Panc1 (cell line): ENCODE results near the gene KCNMB1. TPM values are rescaled to one million over a fixed set of nuclear protein-coding genes. Genes with fewer than 3 reads are reported as not detected.

Source experiments
- ATAC-seq: fragments of 200-7000 bp; cut with Tn5 transposase; 2 replicates; pipeline ENCODE4 v1.9.1; 2020; ENCODE audit warnings: mild to moderate bottlenecking, moderate library complexity
- BruUV-seq: library from RNA; stranded (reverse); fragments of 400-500 nt; replicated peaks from 2 replicates; lab custom pipeline; 2021; lab: Mats Ljungman, UMichigan
- CTCF ChIA-PET: fragments of 300-600 bp; sonication (Branson Sonifier 250); formaldehyde crosslinking; loops from one replicate; lab custom pipeline; 2022; ENCODE audit warnings: antibody characterized with exemption; lab: Charles Lee
- POLR2A ChIA-PET: fragments of 300-600 bp; sonication (Branson Sonifier 250); formaldehyde crosslinking; loops from one replicate; lab custom pipeline; 2022; ENCODE audit warnings: antibody characterized with exemption; lab: Charles Lee
- DNase-seq: peaks from one replicate; pipeline ENCODE4 v3.0.0-alpha.2; 2010; ENCODE audit warnings: low read depth, low spot score
- H3K27ac ChIP-seq: 2 replicates; pipeline ENCODE4 v1.5.1; 2011; ENCODE audit warnings: mild to moderate bottlenecking, low read length, inconsistent platforms
- H3K27me3 ChIP-seq: fragments of 200-500 bp; sonication (Bioruptor generic); 2 replicates; pipeline ENCODE4 v1.6.0; 2014; ENCODE audit warnings: low read length, inconsistent platforms; ENCODE audit not compliant: control insufficient read depth, insufficient read depth
- H3K36me3 ChIP-seq: fragments of 200-500 bp; sonication (Bioruptor generic); 2 replicates; pipeline ENCODE4 v1.5.1; 2014; ENCODE audit warnings: inconsistent platforms, mild to moderate bottlenecking, low read length, moderate library complexity; ENCODE audit not compliant: control insufficient read depth, insufficient read depth
- H3K4me1 ChIP-seq: 2 replicates; pipeline ENCODE4 v1.5.1; 2011; ENCODE audit warnings: inconsistent platforms, mild to moderate bottlenecking, low read length, moderate library complexity; ENCODE audit not compliant: control insufficient read depth, insufficient read depth
- H3K4me3 ChIP-seq, 2 experiments: 2 replicates each; pipeline ENCODE4 v1.5.1; 2011 to 2012; ENCODE audit warnings: low read depth in 2 of 2, low read length in 2 of 2, mild to moderate bottlenecking in 2 of 2, inconsistent platforms in 1 of 2, moderate library complexity in 1 of 2
- H3K9me3 ChIP-seq: fragments of 200-500 bp; sonication (Bioruptor generic); 2 replicates; pipeline ENCODE4 v1.5.1; 2014; ENCODE audit warnings: low read depth, mild to moderate bottlenecking, inconsistent platforms, low read length, moderate library complexity; ENCODE audit not compliant: control insufficient read depth, insufficient read depth
- POLR2AphosphoS5 ChIP-seq: IDR thresholded peaks from 2 replicates; pipeline ENCODE4 v1.6.1; 2012; ENCODE audit warnings: mild to moderate bottlenecking, low read depth, low read length, moderate library complexity
- SIN3A ChIP-seq: IDR thresholded peaks from 2 replicates; pipeline ENCODE4 v1.6.1; 2012; ENCODE audit warnings: low read depth, mild to moderate bottlenecking, low read length, moderate library complexity, borderline replicate concordance; ENCODE audit not compliant: insufficient read depth
- TCF7L2 ChIP-seq: IDR thresholded peaks from 2 replicates; pipeline ENCODE4 v1.6.1; 2011; ENCODE audit warnings: mild to moderate bottlenecking, low read depth, low read length, inconsistent platforms
- in situ Hi-C: cut with HindIII; loops from 2 replicates; pipeline ENCODE4 v1.10.0; 2016; ENCODE audit warnings: low sequenced_read_pairs, low pct_unique_long_range_greater_than_20kb
- intact Hi-C: fragments of 100-400 bp; cut with micrococcal nuclease; formaldehyde crosslinking; loops from one replicate; pipeline ENCODE4 v1.10.0; 2022; ENCODE audit not compliant: unreplicated experiment
- total RNA-seq: library from RNA; stranded (reverse); gene quantifications from one replicate; pipeline ENCODE4 v1.2.1, GENCODE V29; 2021; ENCODE audit not compliant: unreplicated experiment
- TF ChIP-seq, protein P1 (sequence below): fragments of 450-650 bp; IDR thresholded peaks from 2 replicates; pipeline ENCODE4 v1.5.1; 2017; ENCODE audit warnings: mild to moderate bottlenecking
- TF ChIP-seq, protein P2 (sequence below), 2 experiments: IDR thresholded peaks; 2 replicates each; pipeline ENCODE4 v1.6.1; 2011 to 2012; ENCODE audit warnings: low read depth in 2 of 2, control low read depth in 1 of 2, low read length in 1 of 2, mild to moderate bottlenecking in 1 of 2, moderate library complexity in 1 of 2; ENCODE audit not compliant: insufficient read depth in 1 of 2

KCNMB1 gene
- total RNA-seq, 1 experiment from 2014 or later = not detected

DNA sequence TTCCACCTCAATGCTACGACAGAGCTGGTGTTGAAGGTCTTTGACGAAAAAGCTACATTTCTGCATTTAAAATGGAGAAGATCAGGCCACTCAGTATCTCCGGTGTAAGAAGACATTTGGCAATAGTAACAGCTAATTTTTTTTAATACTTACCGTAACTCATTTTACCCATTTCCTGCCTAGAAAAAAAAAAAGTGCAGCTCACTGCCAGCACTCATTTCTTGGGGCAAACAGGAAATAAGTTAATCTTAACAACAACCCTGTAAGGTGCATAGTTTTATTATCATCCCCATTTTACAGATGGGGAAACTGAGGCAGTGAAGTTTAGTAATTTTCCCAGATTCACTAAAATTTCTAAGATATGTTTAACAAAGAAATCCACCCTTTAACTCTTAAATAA, 27.4 kb upstream of the KCNMB1 start:
- ATAC-seq (no peak), DNase-seq (no peak)
- ChIA-PET POLR2A (no interaction called here), CTCF (no interaction called here)
- H3K4me3 ChIP-seq = no peak overlapping the region
- H3K27me3 ChIP-seq = no peaks in the 10 kb centered on the region; the same call in 1 of the 2 replicates
- TF ChIP-seq POLR2AphosphoS5 = no peak
- TF ChIP-seq SIN3A = no peak
- TF ChIP-seq, protein P1, sequence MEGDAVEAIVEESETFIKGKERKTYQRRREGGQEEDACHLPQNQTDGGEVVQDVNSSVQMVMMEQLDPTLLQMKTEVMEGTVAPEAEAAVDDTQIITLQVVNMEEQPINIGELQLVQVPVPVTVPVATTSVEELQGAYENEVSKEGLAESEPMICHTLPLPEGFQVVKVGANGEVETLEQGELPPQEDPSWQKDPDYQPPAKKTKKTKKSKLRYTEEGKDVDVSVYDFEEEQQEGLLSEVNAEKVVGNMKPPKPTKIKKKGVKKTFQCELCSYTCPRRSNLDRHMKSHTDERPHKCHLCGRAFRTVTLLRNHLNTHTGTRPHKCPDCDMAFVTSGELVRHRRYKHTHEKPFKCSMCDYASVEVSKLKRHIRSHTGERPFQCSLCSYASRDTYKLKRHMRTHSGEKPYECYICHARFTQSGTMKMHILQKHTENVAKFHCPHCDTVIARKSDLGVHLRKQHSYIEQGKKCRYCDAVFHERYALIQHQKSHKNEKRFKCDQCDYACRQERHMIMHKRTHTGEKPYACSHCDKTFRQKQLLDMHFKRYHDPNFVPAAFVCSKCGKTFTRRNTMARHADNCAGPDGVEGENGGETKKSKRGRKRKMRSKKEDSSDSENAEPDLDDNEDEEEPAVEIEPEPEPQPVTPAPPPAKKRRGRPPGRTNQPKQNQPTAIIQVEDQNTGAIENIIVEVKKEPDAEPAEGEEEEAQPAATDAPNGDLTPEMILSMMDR = no peak
- TF ChIP-seq, protein P2, sequence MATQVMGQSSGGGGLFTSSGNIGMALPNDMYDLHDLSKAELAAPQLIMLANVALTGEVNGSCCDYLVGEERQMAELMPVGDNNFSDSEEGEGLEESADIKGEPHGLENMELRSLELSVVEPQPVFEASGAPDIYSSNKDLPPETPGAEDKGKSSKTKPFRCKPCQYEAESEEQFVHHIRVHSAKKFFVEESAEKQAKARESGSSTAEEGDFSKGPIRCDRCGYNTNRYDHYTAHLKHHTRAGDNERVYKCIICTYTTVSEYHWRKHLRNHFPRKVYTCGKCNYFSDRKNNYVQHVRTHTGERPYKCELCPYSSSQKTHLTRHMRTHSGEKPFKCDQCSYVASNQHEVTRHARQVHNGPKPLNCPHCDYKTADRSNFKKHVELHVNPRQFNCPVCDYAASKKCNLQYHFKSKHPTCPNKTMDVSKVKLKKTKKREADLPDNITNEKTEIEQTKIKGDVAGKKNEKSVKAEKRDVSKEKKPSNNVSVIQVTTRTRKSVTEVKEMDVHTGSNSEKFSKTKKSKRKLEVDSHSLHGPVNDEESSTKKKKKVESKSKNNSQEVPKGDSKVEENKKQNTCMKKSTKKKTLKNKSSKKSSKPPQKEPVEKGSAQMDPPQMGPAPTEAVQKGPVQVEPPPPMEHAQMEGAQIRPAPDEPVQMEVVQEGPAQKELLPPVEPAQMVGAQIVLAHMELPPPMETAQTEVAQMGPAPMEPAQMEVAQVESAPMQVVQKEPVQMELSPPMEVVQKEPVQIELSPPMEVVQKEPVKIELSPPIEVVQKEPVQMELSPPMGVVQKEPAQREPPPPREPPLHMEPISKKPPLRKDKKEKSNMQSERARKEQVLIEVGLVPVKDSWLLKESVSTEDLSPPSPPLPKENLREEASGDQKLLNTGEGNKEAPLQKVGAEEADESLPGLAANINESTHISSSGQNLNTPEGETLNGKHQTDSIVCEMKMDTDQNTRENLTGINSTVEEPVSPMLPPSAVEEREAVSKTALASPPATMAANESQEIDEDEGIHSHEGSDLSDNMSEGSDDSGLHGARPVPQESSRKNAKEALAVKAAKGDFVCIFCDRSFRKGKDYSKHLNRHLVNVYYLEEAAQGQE (IDR thresholded peaks at IDR 0.05; ENCODE audit: insufficient read depth in 1 of 2, low read depth in 2 of 2, low read length in 1 of 2) = no peak
- no peak for TF ChIP-seq TCF7L2
- H3K36me3 ChIP-seq = no peaks in the 10 kb centered on the region
- intact Hi-C loops = no loop called here
- no peak overlapping the region for H3K27ac ChIP-seq
- in situ Hi-C loops = no loop called here
- no peaks in the 10 kb centered on the region for H3K4me1 ChIP-seq
- no peaks in the 10 kb centered on the region for H3K9me3 ChIP-seq
- BruUV-seq = no TSS peak

DNA sequence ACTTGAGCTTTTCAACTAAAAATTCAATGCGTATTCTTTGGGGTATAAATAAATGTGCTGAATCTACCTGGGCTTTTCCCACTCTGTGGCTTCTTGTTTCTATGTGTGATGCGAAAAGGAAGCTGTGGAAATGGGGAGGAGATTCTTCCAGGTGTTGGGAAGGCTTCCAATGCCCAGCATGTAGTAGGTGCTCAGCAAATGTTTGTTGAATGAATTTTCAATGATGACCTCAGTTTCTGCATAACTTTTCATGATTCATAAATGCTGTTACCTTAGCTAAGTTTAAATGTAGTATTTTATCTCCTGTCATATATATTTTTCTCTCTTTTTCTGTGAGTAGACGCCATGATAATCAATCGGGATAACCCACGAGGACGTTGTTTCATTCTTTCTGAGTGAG, 25.6 kb upstream of the KCNMB1 start:
- H3K4me1 ChIP-seq = no peaks in the 10 kb centered on the region
- CTCF ChIA-PET = interaction anchor here (0.6 kb wide), 1 partner anchor 190 kb away, joined by 3 read pairs; no protein-coding TSS in a partner anchor
- DNase-seq (no peak), ATAC-seq (no peak)
- no peaks in the 10 kb centered on the region for H3K9me3 ChIP-seq
- no peaks in the 10 kb centered on the region for H3K36me3 ChIP-seq
- in situ Hi-C loops = no loop called here
- no peak overlapping the region for H3K27ac ChIP-seq
- H3K4me3 ChIP-seq = no peak overlapping the region
- POLR2A ChIA-PET = no interaction called here
- H3K27me3 ChIP-seq = no peaks in the 10 kb centered on the region
- TF ChIP-seq, protein P2 (IDR thresholded peaks at IDR 0.05; ENCODE audit: insufficient read depth in 1 of 2, low read depth in 2 of 2, low read length in 1 of 2) = no peak
- TF ChIP-seq TCF7L2 (no peak), POLR2AphosphoS5 (no peak)
- TF ChIP-seq, protein P1 = no peak
- intact Hi-C loops = no loop called here
- no TSS peak for BruUV-seq
